Stimulated activated naive CD8-positive, alpha-beta T cell treated with anti-CD3 and anti-CD28 coated beads, Interleukin-15, Interleukin-2, amounts not matched to agents 100 ng/mL and 50 ng/mL, for 24 hours (primary cell): Measurements from ENCODE around the gene RERE.

Source experiments
- H3K27ac Mint-ChIP-seq: one replicate; pipeline ENCODE4 v1.8.0; 2021; ENCODE audit warnings: mild to moderate bottlenecking, mixed read lengths
- H3K27me3 Mint-ChIP-seq: one replicate; pipeline ENCODE4 v1.8.0; 2021; ENCODE audit warnings: mixed read lengths
- H3K36me3 Mint-ChIP-seq: one replicate; pipeline ENCODE4 v1.8.0; 2021; ENCODE audit warnings: low read depth, mixed read lengths
- H3K4me1 Mint-ChIP-seq: one replicate; pipeline ENCODE4 v1.8.0; 2021; ENCODE audit warnings: low read depth, mixed read lengths
- H3K4me3 Mint-ChIP-seq: one replicate; pipeline ENCODE4 v1.8.0; 2021; ENCODE audit warnings: mild to moderate bottlenecking, mixed read lengths
- H3K9me3 Mint-ChIP-seq: one replicate; pipeline ENCODE4 v1.8.0; 2021; ENCODE audit warnings: mixed read lengths

The RERE gene

GRCh38 chr1:8663090-8663802 lies 154.2 kb downstream of the RERE start:
- Mint-ChIP-seq H3K4me1 (peaks cover 6% of the 10 kb centered on the region), H3K27me3 (no peaks in the 10 kb centered on the region), H3K27ac (no peak overlapping the region), H3K36me3 (no peaks in the 10 kb centered on the region), H3K9me3 (no peaks in the 10 kb centered on the region), H3K4me3 (no peak overlapping the region)

GRCh38 chr1:8662380-8663072 lies 154.9 kb downstream of the RERE start:
- H3K4me1 Mint-ChIP-seq = peaks cover 12% of the 10 kb centered on the region
- no peaks in the 10 kb centered on the region for H3K36me3 Mint-ChIP-seq
- H3K4me3 Mint-ChIP-seq = peak overlapping the region; percentile 48

GRCh38 chr1:8661185-8662110 lies 156.0 kb downstream of the RERE start:
- Mint-ChIP-seq H3K4me1 (peaks cover 12% of the 10 kb centered on the region), H3K4me3 (no peak overlapping the region), H3K9me3 (no peaks in the 10 kb centered on the region), H3K36me3 (no peaks in the 10 kb centered on the region), H3K27ac (peak overlapping the region; percentile 91), H3K27me3 (no peaks in the 10 kb centered on the region)

More at GRCh38 chr1:8662380-8663072, 154.9 kb downstream of the RERE start:
- no peaks in the 10 kb centered on the region for H3K27me3 Mint-ChIP-seq
- peak overlapping the region; percentile 91 for H3K27ac Mint-ChIP-seq
- no peaks in the 10 kb centered on the region for H3K9me3 Mint-ChIP-seq

- Mint-ChIP-seq H3K4me3 (no peak overlapping the region), H3K27me3 (no peaks in the 10 kb centered on the region), H3K36me3 (peaks cover 9% of the 10 kb centered on the region), H3K9me3 (no peaks in the 10 kb centered on the region), H3K4me1 (peaks cover 12% of the 10 kb centered on the region), H3K27ac (no peak overlapping the region)
These were observed 157.0 kb downstream of the RERE start for GRCh38 chr1:8660411-8660828.

- H3K9me3 Mint-ChIP-seq = no peaks in the 10 kb centered on the region
- no peak overlapping the region for H3K4me3 Mint-ChIP-seq
- no peak overlapping the region for H3K27ac Mint-ChIP-seq
- peaks cover 12% of the 10 kb centered on the region for H3K4me1 Mint-ChIP-seq
- H3K36me3 Mint-ChIP-seq = peaks cover 14% of the 10 kb centered on the region
- no peaks in the 10 kb centered on the region for H3K27me3 Mint-ChIP-seq
These were observed 157.8 kb downstream of the RERE start for GRCh38 chr1:8659593-8659992.

- Mint-ChIP-seq H3K4me3 (no peak overlapping the region), H3K36me3 (peaks cover 45% of the 10 kb centered on the region), H3K4me1 (peaks cover 52% of the 10 kb centered on the region), H3K27me3 (no peaks in the 10 kb centered on the region), H3K9me3 (no peaks in the 10 kb centered on the region), H3K27ac (no peak overlapping the region)
These were observed 163.6 kb downstream of the RERE start for GRCh38 chr1:8653878-8654277.

GRCh38 chr1:8652467-8653046 lies 164.9 kb downstream of the RERE start:
- H3K36me3 Mint-ChIP-seq = peaks cover 46% of the 10 kb centered on the region
- H3K27me3 Mint-ChIP-seq = no peaks in the 10 kb centered on the region
- H3K4me1 Mint-ChIP-seq = peaks cover 56% of the 10 kb centered on the region
- H3K27ac Mint-ChIP-seq = peak overlapping the region; percentile 87
- peak overlapping the region; percentile 26 for H3K4me3 Mint-ChIP-seq
- H3K9me3 Mint-ChIP-seq = no peaks in the 10 kb centered on the region

- peaks cover 50% of the 10 kb centered on the region for H3K36me3 Mint-ChIP-seq
- H3K27me3 Mint-ChIP-seq = no peaks in the 10 kb centered on the region
- H3K4me3 Mint-ChIP-seq = peak overlapping the region; percentile 26
- no peaks in the 10 kb centered on the region for H3K9me3 Mint-ChIP-seq
- peaks cover 62% of the 10 kb centered on the region for H3K4me1 Mint-ChIP-seq
- H3K27ac Mint-ChIP-seq = peak overlapping the region; percentile 87
These were observed 165.5 kb downstream of the RERE start for GRCh38 chr1:8651962-8652361.

GRCh38 chr1:8651236-8651890 lies 166.1 kb downstream of the RERE start:
- H3K4me1 Mint-ChIP-seq = peaks cover 63% of the 10 kb centered on the region
- no peaks in the 10 kb centered on the region for H3K27me3 Mint-ChIP-seq
- peaks cover 50% of the 10 kb centered on the region for H3K36me3 Mint-ChIP-seq
- H3K4me3 Mint-ChIP-seq = no peak overlapping the region
- no peaks in the 10 kb centered on the region for H3K9me3 Mint-ChIP-seq
- H3K27ac Mint-ChIP-seq = peak overlapping the region; percentile 87

- H3K36me3 Mint-ChIP-seq = peaks cover 48% of the 10 kb centered on the region
- no peak overlapping the region for H3K27ac Mint-ChIP-seq
- H3K4me1 Mint-ChIP-seq = peaks cover 63% of the 10 kb centered on the region
- H3K4me3 Mint-ChIP-seq = no peak overlapping the region
- H3K9me3 Mint-ChIP-seq = no peaks in the 10 kb centered on the region
- no peaks in the 10 kb centered on the region for H3K27me3 Mint-ChIP-seq
These were observed 167.6 kb downstream of the RERE start for GRCh38 chr1:8649875-8650274.

- Mint-ChIP-seq H3K27ac (no peak overlapping the region), H3K4me3 (no peak overlapping the region), H3K27me3 (no peaks in the 10 kb centered on the region), H3K4me1 (peaks cover 61% of the 10 kb centered on the region), H3K36me3 (peaks cover 44% of the 10 kb centered on the region), H3K9me3 (no peaks in the 10 kb centered on the region)
These were observed 168.4 kb downstream of the RERE start for GRCh38 chr1:8649027-8649426.

GRCh38 chr1:8646996-8647395 lies 170.4 kb downstream of the RERE start:
- Mint-ChIP-seq H3K4me3 (no peak overlapping the region), H3K27ac (no peak overlapping the region), H3K27me3 (no peaks in the 10 kb centered on the region), H3K4me1 (peaks cover 56% of the 10 kb centered on the region), H3K9me3 (no peaks in the 10 kb centered on the region), H3K36me3 (peaks cover 29% of the 10 kb centered on the region)

GRCh38 chr1:8646189-8646588 lies 171.3 kb downstream of the RERE start:
- H3K4me3 Mint-ChIP-seq = no peak overlapping the region
- no peaks in the 10 kb centered on the region for H3K27me3 Mint-ChIP-seq
- H3K27ac Mint-ChIP-seq = no peak overlapping the region
- no peaks in the 10 kb centered on the region for H3K9me3 Mint-ChIP-seq
- H3K4me1 Mint-ChIP-seq = peaks cover 48% of the 10 kb centered on the region
- H3K36me3 Mint-ChIP-seq = peaks cover 25% of the 10 kb centered on the region
